Measurements from ENCODE around the gene GADD45A. TPM values are rescaled to one million over a fixed set of nuclear protein-coding genes. Genes with fewer than 3 reads are reported as not detected.

The GADD45A gene
- total RNA-seq, 1 donor from 2014 or later: 247 TPM

- Histone ChIP-seq H3K36me3 (ENCODE audit: control insufficient read depth, insufficient read depth, low read length) (peaks cover 1% of the 10 kb centered on the region), H3K27me3 (ENCODE audit: control insufficient read depth, insufficient read depth, low read length) (no peaks in the 10 kb centered on the region), H3K4me3 (ENCODE audit: low read depth, low read length) (peak overlapping the region; percentile 86)
- no peak for TF ChIP-seq CTCF (IDR thresholded peaks at IDR 0.05; ENCODE audit: insufficient read depth, low read length, poor library complexity, severe bottlenecking)
- peak; percentile 70 for DNase-seq (ENCODE audit: low read depth)
These were observed 2.6 kb downstream of the GADD45A start for GRCh38 chr1:67687649-67688048.

- DNase-seq (ENCODE audit: low read depth): no peak
- no peak for TF ChIP-seq CTCF (IDR thresholded peaks at IDR 0.05; ENCODE audit: insufficient read depth, low read length, poor library complexity, severe bottlenecking)
- Histone ChIP-seq H3K4me3 (ENCODE audit: low read depth, low read length) (no peak overlapping the region), H3K36me3 (ENCODE audit: control insufficient read depth, insufficient read depth, low read length) (peaks cover 1% of the 10 kb centered on the region), H3K27me3 (ENCODE audit: control insufficient read depth, insufficient read depth, low read length) (no peaks in the 10 kb centered on the region)
These were observed 3.7 kb downstream of the GADD45A start for GRCh38 chr1:67688526-67689219.

- H3K36me3 ChIP-seq (ENCODE audit: control insufficient read depth, insufficient read depth, low read length): peaks cover 1% of the 10 kb centered on the region
- no peak overlapping the region for H3K4me3 ChIP-seq (ENCODE audit: low read depth, low read length)
- H3K27me3 ChIP-seq (ENCODE audit: control insufficient read depth, insufficient read depth, low read length): no peaks in the 10 kb centered on the region
- no peak for TF ChIP-seq CTCF (IDR thresholded peaks at IDR 0.05; ENCODE audit: insufficient read depth, low read length, poor library complexity, severe bottlenecking)
- no peak for DNase-seq (ENCODE audit: low read depth)
These were observed 4.4 kb downstream of the GADD45A start for GRCh38 chr1:67689267-67690017.

GRCh38 chr1:67690018-67690363, 5.0 kb downstream of the GADD45A start:
- TF ChIP-seq CTCF (IDR thresholded peaks at IDR 0.05; ENCODE audit: insufficient read depth, low read length, poor library complexity, severe bottlenecking): no peak
- no peak overlapping the region for H3K4me3 ChIP-seq (ENCODE audit: low read depth, low read length)
- peaks cover 1% of the 10 kb centered on the region for H3K36me3 ChIP-seq (ENCODE audit: control insufficient read depth, insufficient read depth, low read length)
- no peaks in the 10 kb centered on the region for H3K27me3 ChIP-seq (ENCODE audit: control insufficient read depth, insufficient read depth, low read length)
- DNase-seq (ENCODE audit: low read depth): no peak

- TF ChIP-seq CTCF (IDR thresholded peaks at IDR 0.05; ENCODE audit: insufficient read depth, low read length, poor library complexity, severe bottlenecking): no peak
- Histone ChIP-seq H3K36me3 (ENCODE audit: control insufficient read depth, insufficient read depth, low read length) (peaks cover 1% of the 10 kb centered on the region), H3K27me3 (ENCODE audit: control insufficient read depth, insufficient read depth, low read length) (no peaks in the 10 kb centered on the region), H3K4me3 (ENCODE audit: low read depth, low read length) (no peak overlapping the region)
- DNase-seq (ENCODE audit: low read depth): no peak
These were observed 5.4 kb downstream of the GADD45A start for GRCh38 chr1:67690411-67690810.

Measured in kidney epithelial cell (primary cell).